Measurements from ENCODE around the gene CORO6.

The CORO6 gene

GRCh38 chr17:29610395-29610794 is 12.3 kb downstream of the CORO6 start:
- TF ChIP-seq POU2F2 (IDR thresholded peaks at IDR 0.05; ENCODE audit: low read depth, low read length) (no peak), POLR2AphosphoS5 (IDR thresholded peaks at IDR 0.05; ENCODE audit: low read depth, low read length) (no peak), SPI1 (IDR thresholded peaks at IDR 0.05; ENCODE audit: low read depth, low read length) (no peak), PAX5 (IDR thresholded peaks at IDR 0.05; ENCODE audit: insufficient read depth, low read length, severe bottlenecking) (no peak), POLR2A (IDR thresholded peaks at IDR 0.05; ENCODE audit: low read depth, low read length) (no peak), TAF1 (IDR thresholded peaks at IDR 0.05; ENCODE audit: low read depth, low read length) (no peak)
- no peak for DNase-seq (ENCODE audit: insufficient read length, low spot score)
- FAIRE-seq = no peak

- TF ChIP-seq SPI1 (IDR thresholded peaks at IDR 0.05; ENCODE audit: low read depth, low read length) (no peak), PAX5 (IDR thresholded peaks at IDR 0.05; ENCODE audit: insufficient read depth, low read length, severe bottlenecking) (no peak), POLR2AphosphoS5 (IDR thresholded peaks at IDR 0.05; ENCODE audit: low read depth, low read length) (no peak), POU2F2 (IDR thresholded peaks at IDR 0.05; ENCODE audit: low read depth, low read length) (no peak), TAF1 (IDR thresholded peaks at IDR 0.05; ENCODE audit: low read depth, low read length) (no peak), POLR2A (IDR thresholded peaks at IDR 0.05; ENCODE audit: low read depth, low read length) (no peak)
- FAIRE-seq = no peak
- no peak for DNase-seq (ENCODE audit: insufficient read length, low spot score)
Observed at GRCh38 chr17:29608986-29609385, 13.7 kb downstream of the CORO6 start.

- DNase-seq (ENCODE audit: insufficient read length, low spot score) (no peak), FAIRE-seq (no peak)
- TF ChIP-seq POLR2A (IDR thresholded peaks at IDR 0.05; ENCODE audit: low read depth, low read length) = no peak
- no peak for TF ChIP-seq TAF1 (IDR thresholded peaks at IDR 0.05; ENCODE audit: low read depth, low read length)
- no peak for TF ChIP-seq PAX5 (IDR thresholded peaks at IDR 0.05; ENCODE audit: insufficient read depth, low read length, severe bottlenecking)
- TF ChIP-seq POLR2AphosphoS5 (IDR thresholded peaks at IDR 0.05; ENCODE audit: low read depth, low read length) = no peak
- no peak for TF ChIP-seq POU2F2 (IDR thresholded peaks at IDR 0.05; ENCODE audit: low read depth, low read length)
- no peak for TF ChIP-seq SPI1 (IDR thresholded peaks at IDR 0.05; ENCODE audit: low read depth, low read length)
Observed at GRCh38 chr17:29607557-29608195, 15.0 kb downstream of the CORO6 start.

GRCh38 chr17:29603109-29603674 is 19.5 kb downstream of the CORO6 start:
- FAIRE-seq = no peak

GRCh38 chr17:29597361-29598172 is 25.1 kb downstream of the CORO6 start:
- DNase-seq (ENCODE audit: insufficient read length, low spot score) (no peak), FAIRE-seq (no peak)
- TF ChIP-seq POLR2AphosphoS5 (IDR thresholded peaks at IDR 0.05; ENCODE audit: low read depth, low read length) = no peak
- no peak for TF ChIP-seq SPI1 (IDR thresholded peaks at IDR 0.05; ENCODE audit: low read depth, low read length)
- no peak for TF ChIP-seq POU2F2 (IDR thresholded peaks at IDR 0.05; ENCODE audit: low read depth, low read length)
- no peak for TF ChIP-seq TAF1 (IDR thresholded peaks at IDR 0.05; ENCODE audit: low read depth, low read length)
- TF ChIP-seq POLR2A (IDR thresholded peaks at IDR 0.05; ENCODE audit: low read depth, low read length) = no peak
- TF ChIP-seq PAX5 (IDR thresholded peaks at IDR 0.05; ENCODE audit: insufficient read depth, low read length, severe bottlenecking) = no peak

More at GRCh38 chr17:29603109-29603674, 19.5 kb downstream of the CORO6 start:
- DNase-seq (ENCODE audit: insufficient read length, low spot score) = no peak
- TF ChIP-seq TAF1 (IDR thresholded peaks at IDR 0.05; ENCODE audit: low read depth, low read length) = no peak
- no peak for TF ChIP-seq POLR2AphosphoS5 (IDR thresholded peaks at IDR 0.05; ENCODE audit: low read depth, low read length)
- no peak for TF ChIP-seq POLR2A (IDR thresholded peaks at IDR 0.05; ENCODE audit: low read depth, low read length)
- no peak for TF ChIP-seq SPI1 (IDR thresholded peaks at IDR 0.05; ENCODE audit: low read depth, low read length)
- no peak for TF ChIP-seq POU2F2 (IDR thresholded peaks at IDR 0.05; ENCODE audit: low read depth, low read length)
- TF ChIP-seq PAX5 (IDR thresholded peaks at IDR 0.05; ENCODE audit: insufficient read depth, low read length, severe bottlenecking) = no peak

- FAIRE-seq = no peak
- DNase-seq (ENCODE audit: insufficient read length, low spot score) = no peak
- TF ChIP-seq POLR2A (IDR thresholded peaks at IDR 0.05; ENCODE audit: low read depth, low read length) (no peak), SPI1 (IDR thresholded peaks at IDR 0.05; ENCODE audit: low read depth, low read length) (no peak), POU2F2 (IDR thresholded peaks at IDR 0.05; ENCODE audit: low read depth, low read length) (no peak), PAX5 (IDR thresholded peaks at IDR 0.05; ENCODE audit: insufficient read depth, low read length, severe bottlenecking) (no peak), TAF1 (IDR thresholded peaks at IDR 0.05; ENCODE audit: low read depth, low read length) (no peak), POLR2AphosphoS5 (IDR thresholded peaks at IDR 0.05; ENCODE audit: low read depth, low read length) (no peak)
Observed at GRCh38 chr17:29596811-29597210, 25.9 kb downstream of the CORO6 start.

GRCh38 chr17:29595943-29596774 is 26.6 kb downstream of the CORO6 start:
- DNase-seq (ENCODE audit: insufficient read length, low spot score) (no peak), FAIRE-seq (no peak)
- no peak for TF ChIP-seq POLR2AphosphoS5 (IDR thresholded peaks at IDR 0.05; ENCODE audit: low read depth, low read length)
- no peak for TF ChIP-seq POU2F2 (IDR thresholded peaks at IDR 0.05; ENCODE audit: low read depth, low read length)

GRCh38 chr17:29595107-29595942 is 27.4 kb downstream of the CORO6 start:
- DNase-seq (ENCODE audit: insufficient read length, low spot score) (no peak), FAIRE-seq (no peak)
- no peak for TF ChIP-seq POLR2A (IDR thresholded peaks at IDR 0.05; ENCODE audit: low read depth, low read length)
